NCI-H2029 treated with DMSO at 0.1 percent for 48 hours (cell line): Measurements from ENCODE around the gene GALNS.
"Not testable (repeated sequence)": the region's sequence is repeated elsewhere in the genome, so short reads cannot be mapped to it uniquely, and the experiment has no call there.

Experiments used
- DNase-seq: peaks from one replicate; lab custom pipeline; 2025; lab: John Stamatoyannopoulos, UW

Gene GALNS

GRCh38 chr16:88783391-88784073, 73.2 kb downstream of the GALNS start:
- no peak for DNase-seq

GRCh38 chr16:88782454-88783390, 74.0 kb downstream of the GALNS start:
- DNase-seq = no peak

- DNase-seq = no peak
These were observed 75.3 kb downstream of the GALNS start for GRCh38 chr16:88781140-88782077.

GRCh38 chr16:88780142-88781062, 76.3 kb downstream of the GALNS start:
- DNase-seq = no peak

- DNase-seq = no peak
These were observed 77.2 kb downstream of the GALNS start for GRCh38 chr16:88779406-88780141.

- no peak for DNase-seq
These were observed 78.1 kb downstream of the GALNS start for GRCh38 chr16:88778541-88779065.

- DNase-seq = no peak
These were observed 78.5 kb downstream of the GALNS start for GRCh38 chr16:88778271-88778525.

- no peak for DNase-seq
These were observed 79.1 kb downstream of the GALNS start for GRCh38 chr16:88777471-88778270.

- no peak for DNase-seq
These were observed 80.9 kb downstream of the GALNS start for GRCh38 chr16:88775825-88776224.

- DNase-seq = no peak
These were observed 82.0 kb downstream of the GALNS start for GRCh38 chr16:88774544-88775393.

- no peak for DNase-seq
These were observed 82.9 kb downstream of the GALNS start for GRCh38 chr16:88773812-88774291.

GRCh38 chr16:88772871-88773811, 83.6 kb downstream of the GALNS start:
- DNase-seq = no peak

GRCh38 chr16:88771781-88772180, 85.0 kb downstream of the GALNS start:
- DNase-seq = not testable (repeated sequence)

GRCh38 chr16:88771294-88771772, 85.4 kb downstream of the GALNS start:
- no peak for DNase-seq

GRCh38 chr16:88770461-88771293, 86.1 kb downstream of the GALNS start:
- no peak for DNase-seq
